ENCODE data around the gene FZD7.

Gene FZD7

GRCh38 chr2:202069170-202070067, 35.8 kb downstream of the FZD7 start:
- no peak for DNase-seq (ENCODE audit: low read depth)

- DNase-seq (ENCODE audit: low read depth) = no peak
Observed at GRCh38 chr2:202071107-202071506, 37.5 kb downstream of the FZD7 start.

- DNase-seq (ENCODE audit: low read depth) = no peak
Observed at GRCh38 chr2:202072226-202072625, 38.6 kb downstream of the FZD7 start.

GRCh38 chr2:202072737-202073401, 39.2 kb downstream of the FZD7 start, which contains the start of gene KIAA2012:
TSS of gene KIAA2012 (plus strand) at chr2:202073255. CDS start at chr2:202073628, 373 bp downstream.
- DNase-seq (ENCODE audit: low read depth) = no peak

GRCh38 chr2:202074324-202074723, 40.7 kb downstream of the FZD7 start:
- no peak for DNase-seq (ENCODE audit: low read depth)

- DNase-seq (ENCODE audit: low read depth) = no peak
Observed at GRCh38 chr2:202079310-202079709, 45.7 kb downstream of the FZD7 start.

- DNase-seq (ENCODE audit: low read depth) = no peak
Observed at GRCh38 chr2:202084265-202084664, 50.6 kb downstream of the FZD7 start.

Data from stimulated activated CD8-positive, alpha-beta memory T cell treated with anti-CD3 and anti-CD28 coated beads, Interleukin-15, amount 100 ng/mL, for 1 hour (primary cell).